Measurements from ENCODE around the gene SPTB. TPM values are rescaled to one million over a fixed set of nuclear protein-coding genes. Genes with fewer than 3 reads are reported as not detected.

SPTB gene
- total RNA-seq, 1 donor from 2014 or later, result 3.0 TPM

GRCh38 chr14:64767215-64767964 is 112.3 kb downstream of the SPTB start:
- Histone ChIP-seq H3K4me1 (peaks cover 9% of the 10 kb centered on the region), H3K27ac (no peak overlapping the region), H3K4me3 (no peak overlapping the region), H3K9me3 (no peaks in the 10 kb centered on the region), H3K36me3 (no peaks in the 10 kb centered on the region), H3K27me3 (no peaks in the 10 kb centered on the region)
- TF ChIP-seq CTCF (IDR thresholded peaks at IDR 0.05), result no peak
- intact Hi-C loops (cut with DNase I), result no loop called here
- ATAC-seq (no peak), DNase-seq (no peak)

- ATAC-seq, result no peak
- no peak for TF ChIP-seq CTCF (IDR thresholded peaks at IDR 0.05)
- Histone ChIP-seq H3K27me3 (no peaks in the 10 kb centered on the region), H3K9me3 (no peaks in the 10 kb centered on the region), H3K4me3 (no peak overlapping the region), H3K36me3 (no peaks in the 10 kb centered on the region), H3K27ac (no peak overlapping the region), H3K4me1 (peaks cover 17% of the 10 kb centered on the region)
- intact Hi-C loops (cut with DNase I), result no loop called here
- no peak for DNase-seq
Observed at GRCh38 chr14:64766430-64767151, 113.1 kb downstream of the SPTB start.

- Histone ChIP-seq H3K4me1 (peaks cover 23% of the 10 kb centered on the region), H3K36me3 (no peaks in the 10 kb centered on the region), H3K4me3 (no peak overlapping the region), H3K27me3 (no peaks in the 10 kb centered on the region), H3K27ac (no peak overlapping the region), H3K9me3 (no peaks in the 10 kb centered on the region)
- DNase-seq (no peak), ATAC-seq (no peak)
- TF ChIP-seq CTCF (IDR thresholded peaks at IDR 0.05), result no peak
- intact Hi-C loops (cut with DNase I), result no loop called here
Observed at GRCh38 chr14:64765740-64766302, 113.9 kb downstream of the SPTB start.

- H3K27me3 ChIP-seq, result no peaks in the 10 kb centered on the region
- DNase-seq (peak; percentile 86), ATAC-seq (peak; percentile 88)
- intact Hi-C loops (cut with DNase I), result loop anchor here (5.0 kb wide), 1 partner anchor 93 kb away; no protein-coding TSS in a partner anchor
- H3K4me1 ChIP-seq, result peaks cover 23% of the 10 kb centered on the region
- TF ChIP-seq CTCF (IDR thresholded peaks at IDR 0.05), result peak; percentile 90
- H3K36me3 ChIP-seq, result no peaks in the 10 kb centered on the region
- no peaks in the 10 kb centered on the region for H3K9me3 ChIP-seq
- H3K4me3 ChIP-seq, result peak overlapping the region; percentile 5
- H3K27ac ChIP-seq, result peak overlapping the region; percentile 9
Observed at GRCh38 chr14:64764641-64765520, 114.8 kb downstream of the SPTB start.
